Hepatocyte (in vitro differentiated cells): ENCODE measurements around the gene ANGPT4. TPM values are rescaled to one million over a fixed set of nuclear protein-coding genes. Genes with fewer than 3 reads are reported as not detected.

Experiments
- DNase-seq: peaks from one replicate; pipeline ENCODE4 v3.0.0-alpha.2; 2016; ENCODE audit warnings: low spot score
- H2AFZ ChIP-seq: fragments of 200-600 bp; sonication (generic); 2 replicates; pipeline ENCODE4 v1.6.0; 2016; ENCODE audit warnings: antibody characterized with exemption, mild to moderate bottlenecking
- H3K27ac ChIP-seq: fragments of 200-600 bp; sonication (generic); 2 replicates; pipeline ENCODE4 v1.5.1; 2016; ENCODE audit warnings: mild to moderate bottlenecking
- H3K27me3 ChIP-seq: fragments of 200-600 bp; sonication (generic); 2 replicates; pipeline ENCODE4 v1.6.1; 2016
- H3K36me3 ChIP-seq: fragments of 200-600 bp; sonication (generic); replicated peaks from 2 replicates; pipeline ENCODE4 v1.5.1; 2016; ENCODE audit warnings: low read depth; ENCODE audit not compliant: insufficient read depth
- H3K4me1 ChIP-seq: fragments of 200-600 bp; sonication (generic); 2 replicates; pipeline ENCODE4 v1.5.1; 2016; ENCODE audit warnings: mild to moderate bottlenecking, moderate library complexity; ENCODE audit not compliant: insufficient read depth
- H3K4me2 ChIP-seq: fragments of 200-600 bp; sonication (generic); 2 replicates; pipeline ENCODE4 v1.6.0; 2016
- H3K4me3 ChIP-seq: fragments of 200-600 bp; sonication (generic); 2 replicates; pipeline ENCODE4 v1.5.1; 2016; ENCODE audit warnings: mild to moderate bottlenecking
- H3K79me2 ChIP-seq: fragments of 200-600 bp; sonication (generic); 2 replicates; pipeline ENCODE4 v1.6.0; 2017; ENCODE audit warnings: mild to moderate bottlenecking
- H3K9me2 ChIP-seq: fragments of 200-600 bp; sonication (generic); replicated peaks from 2 replicates; pipeline ENCODE4 v1.6.0; 2017; ENCODE audit warnings: mild to moderate bottlenecking; ENCODE audit not compliant: insufficient read depth
- H3K9me3 ChIP-seq: fragments of 200-600 bp; sonication (generic); 2 replicates; pipeline ENCODE4 v1.5.1; 2016; ENCODE audit warnings: low read depth, mild to moderate bottlenecking
- H4K20me1 ChIP-seq: fragments of 200-600 bp; sonication (generic); 2 replicates; pipeline ENCODE4 v1.6.0; 2016; ENCODE audit warnings: mild to moderate bottlenecking; ENCODE audit not compliant: insufficient read depth, poor library complexity, severe bottlenecking
- CTCF ChIP-seq: fragments of 200-600 bp; sonication (generic); IDR thresholded peaks from 2 replicates; pipeline ENCODE4 v1.5.1; 2016; ENCODE audit warnings: antibody characterized with exemption, mild to moderate bottlenecking; ENCODE audit not compliant: poor library complexity
- EZH2 ChIP-seq: fragments of 200-600 bp; sonication (generic); IDR thresholded peaks from 2 replicates; pipeline ENCODE4 v1.6.1; 2016; ENCODE audit warnings: antibody characterized with exemption, mild to moderate bottlenecking, borderline replicate concordance
- EZH2phosphoT487 ChIP-seq: fragments of 200-600 bp; sonication (generic); IDR thresholded peaks from one replicate; pipeline ENCODE4 v1.6.1; 2018; ENCODE audit warnings: antibody characterized with exemption, mild to moderate bottlenecking, low read depth, moderate library complexity; ENCODE audit not compliant: unreplicated experiment, severe bottlenecking
- WGBS: methylation state at CpG from one replicate; pipeline ENCODE4 v1.1.6; 2016; ENCODE audit warnings: low lambda C conversion rate; ENCODE audit errors: missing lambda C conversion rate; 5-methylcytosine and 5-hydroxymethylcytosine counted together
- polyA plus RNA-seq: library from polyadenylated mRNA; unstranded; fragments of >200 nt; fragmentation: Nextera tagmentation; extraction: Ambion mirVana; gene quantifications from 2 replicates; pipeline ENCODE4 v1.2.1, GENCODE V29; 2016
- total RNA-seq: library from RNA; depleted of rRNA; stranded (reverse); fragments of >200 nt; gene quantifications from 2 replicates; pipeline ENCODE4 v1.2.3, GENCODE V29; 2014

ANGPT4 gene
- total and polyA plus RNA-seq, 2 experiments from 2014 or later, result not detected

- Histone ChIP-seq H3K9me3 (no peaks in the 10 kb centered on the region), H2AFZ (no peak overlapping the region), H3K27ac (no peak overlapping the region), H3K4me1 (no peaks in the 10 kb centered on the region), H3K36me3 (no peaks in the 10 kb centered on the region), H3K4me3 (no peak overlapping the region), H4K20me1 (no peaks in the 10 kb centered on the region), H3K9me2 (no peaks in the 10 kb centered on the region), H3K4me2 (no peak overlapping the region), H3K79me2 (no peaks in the 10 kb centered on the region), H3K27me3 (no peaks in the 10 kb centered on the region)
- DNase-seq, result no peak
- 86% methylated on average over 12 of the region's 12 CpGs for WGBS
- no peak for TF ChIP-seq EZH2phosphoT487
- TF ChIP-seq CTCF, result no peak
- TF ChIP-seq EZH2, result no peak
These were observed 59.8 kb downstream of the ANGPT4 start for GRCh38 chr20:856361-856775.

GRCh38 chr20:855466-856360 lies 60.4 kb downstream of the ANGPT4 start:
- Histone ChIP-seq H3K79me2 (no peaks in the 10 kb centered on the region), H4K20me1 (no peaks in the 10 kb centered on the region), H3K4me1 (no peaks in the 10 kb centered on the region), H3K9me2 (no peaks in the 10 kb centered on the region), H3K9me3 (no peaks in the 10 kb centered on the region), H3K27ac (no peak overlapping the region), H3K4me3 (no peak overlapping the region), H3K36me3 (no peaks in the 10 kb centered on the region), H3K4me2 (no peak overlapping the region), H2AFZ (no peak overlapping the region), H3K27me3 (no peaks in the 10 kb centered on the region)
- DNase-seq, result no peak
- no peak for TF ChIP-seq EZH2
- TF ChIP-seq EZH2phosphoT487, result no peak
- TF ChIP-seq CTCF, result no peak
- 71% methylated on average over 11 of the region's 11 CpGs for WGBS

- H3K9me2 ChIP-seq, result no peaks in the 10 kb centered on the region
- no peaks in the 10 kb centered on the region for H3K9me3 ChIP-seq
- no peaks in the 10 kb centered on the region for H3K79me2 ChIP-seq
- H3K4me1 ChIP-seq, result no peaks in the 10 kb centered on the region
- no peaks in the 10 kb centered on the region for H3K27me3 ChIP-seq
- no peak for DNase-seq
- no peaks in the 10 kb centered on the region for H4K20me1 ChIP-seq
- H2AFZ ChIP-seq, result no peak overlapping the region
- no peak overlapping the region for H3K4me2 ChIP-seq
- H3K27ac ChIP-seq, result no peak overlapping the region
- WGBS, result 74% methylated on average over 6 of the region's 6 CpGs
- TF ChIP-seq EZH2, result no peak
- no peak for TF ChIP-seq CTCF
- TF ChIP-seq EZH2phosphoT487, result no peak
- no peaks in the 10 kb centered on the region for H3K36me3 ChIP-seq
- H3K4me3 ChIP-seq, result no peak overlapping the region
These were observed 61.5 kb downstream of the ANGPT4 start for GRCh38 chr20:854601-855000.
